Nephron (organoid): Measurements from ENCODE around the gene RRP9.

Source experiments
- H3K27ac Mint-ChIP-seq, 3 experiments: 2 replicates each; pipeline ENCODE4 v1.8.0; 2020; ENCODE audit warnings: mixed read lengths in 3 of 3, mild to moderate bottlenecking in 2 of 3, moderate library complexity in 1 of 3
- H3K27me3 Mint-ChIP-seq: 2 replicates; pipeline ENCODE4 v1.8.0; 2021; ENCODE audit warnings: low read depth, mild to moderate bottlenecking, moderate library complexity, mixed read lengths
- H3K36me3 Mint-ChIP-seq: 2 replicates; pipeline ENCODE4 v1.8.0; 2020; ENCODE audit warnings: low read depth, mixed read lengths
- H3K4me1 Mint-ChIP-seq: 2 replicates; pipeline ENCODE4 v1.8.0; 2020; ENCODE audit warnings: mixed read lengths
- H3K4me3 Mint-ChIP-seq, 3 experiments: 2 replicates each; pipeline ENCODE4 v1.8.0; 2020; ENCODE audit warnings: mild to moderate bottlenecking in 3 of 3, mixed read lengths in 3 of 3, moderate library complexity in 2 of 3
- H3K9me3 Mint-ChIP-seq: 2 replicates; pipeline ENCODE4 v1.8.0; 2020; ENCODE audit warnings: mixed read lengths
- TF ChIP-seq, protein P1 (sequence below), 3 experiments: fragments of 200-600 bp; sonication (generic); IDR thresholded peaks; one replicate each; pipeline ENCODE4 v1.5.0; 2021; ENCODE audit warnings: antibody characterized with exemption in 3 of 3; ENCODE audit not compliant: unreplicated experiment in 3 of 3

RRP9 gene

GRCh38 chr3:51960386-51960785, 18.7 kb upstream of the RRP9 start:
- H3K4me1 Mint-ChIP-seq, result peaks cover 37% of the 10 kb centered on the region
- TF ChIP-seq, protein P1, sequence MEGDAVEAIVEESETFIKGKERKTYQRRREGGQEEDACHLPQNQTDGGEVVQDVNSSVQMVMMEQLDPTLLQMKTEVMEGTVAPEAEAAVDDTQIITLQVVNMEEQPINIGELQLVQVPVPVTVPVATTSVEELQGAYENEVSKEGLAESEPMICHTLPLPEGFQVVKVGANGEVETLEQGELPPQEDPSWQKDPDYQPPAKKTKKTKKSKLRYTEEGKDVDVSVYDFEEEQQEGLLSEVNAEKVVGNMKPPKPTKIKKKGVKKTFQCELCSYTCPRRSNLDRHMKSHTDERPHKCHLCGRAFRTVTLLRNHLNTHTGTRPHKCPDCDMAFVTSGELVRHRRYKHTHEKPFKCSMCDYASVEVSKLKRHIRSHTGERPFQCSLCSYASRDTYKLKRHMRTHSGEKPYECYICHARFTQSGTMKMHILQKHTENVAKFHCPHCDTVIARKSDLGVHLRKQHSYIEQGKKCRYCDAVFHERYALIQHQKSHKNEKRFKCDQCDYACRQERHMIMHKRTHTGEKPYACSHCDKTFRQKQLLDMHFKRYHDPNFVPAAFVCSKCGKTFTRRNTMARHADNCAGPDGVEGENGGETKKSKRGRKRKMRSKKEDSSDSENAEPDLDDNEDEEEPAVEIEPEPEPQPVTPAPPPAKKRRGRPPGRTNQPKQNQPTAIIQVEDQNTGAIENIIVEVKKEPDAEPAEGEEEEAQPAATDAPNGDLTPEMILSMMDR (IDR thresholded peaks at IDR 0.05; ENCODE audit: unreplicated experiment in 3 of 3), result no peak
- no peak overlapping the region for H3K4me3 Mint-ChIP-seq

DNA sequence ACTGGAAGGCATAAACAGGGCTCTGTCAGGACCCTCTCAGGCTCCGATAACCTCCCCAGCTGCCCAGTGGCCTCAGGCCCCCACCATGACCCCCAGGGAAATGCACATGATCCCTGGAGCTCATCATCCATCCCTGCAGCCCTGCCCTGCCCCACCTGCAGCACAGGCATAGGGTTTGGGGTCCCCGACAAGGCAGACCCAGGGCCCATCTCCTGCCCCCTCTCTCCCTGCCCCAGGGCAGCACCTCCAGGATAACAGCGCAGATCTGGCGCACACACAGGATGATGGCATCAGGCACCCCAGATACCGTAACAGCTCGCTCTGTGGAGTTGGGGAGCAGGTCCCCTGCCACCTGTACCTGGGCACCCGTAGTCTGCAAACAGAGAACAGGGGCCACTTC, 17.9 kb upstream of the RRP9 start:
- TF ChIP-seq, protein P1 (IDR thresholded peaks at IDR 0.05; ENCODE audit: unreplicated experiment in 3 of 3), result no peak
- Mint-ChIP-seq H3K9me3 (no peaks in the 10 kb centered on the region), H3K4me3 (no peak overlapping the region), H3K27me3 (peaks cover 3% of the 10 kb centered on the region), H3K36me3 (peaks cover 10% of the 10 kb centered on the region), H3K4me1 (peaks cover 29% of the 10 kb centered on the region), H3K27ac (no peak overlapping the region)

More at GRCh38 chr3:51960386-51960785, 18.7 kb upstream of the RRP9 start:
- peaks cover 10% of the 10 kb centered on the region for H3K36me3 Mint-ChIP-seq
- no peak overlapping the region for H3K27ac Mint-ChIP-seq
- H3K27me3 Mint-ChIP-seq, result peaks cover 3% of the 10 kb centered on the region
- H3K9me3 Mint-ChIP-seq, result no peaks in the 10 kb centered on the region

DNA sequence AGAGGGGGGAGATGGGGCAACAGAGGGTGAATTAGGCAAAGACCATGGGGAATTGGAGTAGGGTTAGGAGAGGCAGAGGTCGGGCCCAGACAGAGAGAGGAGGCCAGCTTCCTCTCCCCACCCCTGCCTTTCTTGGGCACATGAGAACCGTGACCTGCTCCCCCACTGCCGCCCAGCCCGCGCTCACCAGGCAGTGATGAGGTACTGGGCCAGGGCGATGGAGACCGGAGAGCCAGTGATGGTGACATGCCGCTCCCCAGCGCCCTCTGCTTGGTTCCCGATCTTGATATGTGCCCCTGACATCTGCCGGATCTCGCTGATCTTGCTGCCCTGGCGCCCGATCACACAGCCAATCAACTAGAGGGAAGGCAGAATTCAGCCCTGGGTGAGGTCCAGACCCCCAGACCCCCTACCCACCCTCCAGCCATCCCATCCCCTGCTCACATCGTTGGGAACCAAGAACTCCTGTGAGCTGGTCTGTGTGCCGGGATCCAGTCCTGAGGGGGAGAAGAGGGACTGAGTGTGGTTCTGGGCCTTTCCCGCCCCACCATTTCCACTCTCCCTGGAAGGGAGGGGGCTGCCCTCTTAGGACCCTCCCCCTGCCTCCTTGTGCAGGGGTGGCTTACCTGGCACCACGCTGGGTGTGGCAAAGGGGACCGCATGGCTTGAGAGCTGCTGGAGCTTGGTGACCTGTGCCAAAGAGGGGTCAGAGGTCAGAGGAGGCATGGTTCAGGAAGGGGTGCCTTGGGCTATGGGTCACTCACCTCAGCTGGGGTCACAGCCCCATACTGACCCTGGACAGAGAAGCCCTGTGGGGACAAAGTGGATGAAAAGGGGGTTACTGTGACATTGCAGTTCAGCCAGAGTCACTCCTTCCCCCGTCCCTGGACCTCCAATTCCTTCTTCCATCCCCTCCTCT, 17.2 kb upstream of the RRP9 start:
- H3K9me3 Mint-ChIP-seq, result no peaks in the 10 kb centered on the region
- peaks cover 24% of the 10 kb centered on the region for H3K4me1 Mint-ChIP-seq
- no peak overlapping the region for H3K27ac Mint-ChIP-seq
- peaks cover 1% of the 10 kb centered on the region for H3K27me3 Mint-ChIP-seq
- H3K4me3 Mint-ChIP-seq, result no peak overlapping the region
- TF ChIP-seq, protein P1 (IDR thresholded peaks at IDR 0.05; ENCODE audit: unreplicated experiment in 3 of 3), result no peak
- H3K36me3 Mint-ChIP-seq, result peaks cover 10% of the 10 kb centered on the region

DNA sequence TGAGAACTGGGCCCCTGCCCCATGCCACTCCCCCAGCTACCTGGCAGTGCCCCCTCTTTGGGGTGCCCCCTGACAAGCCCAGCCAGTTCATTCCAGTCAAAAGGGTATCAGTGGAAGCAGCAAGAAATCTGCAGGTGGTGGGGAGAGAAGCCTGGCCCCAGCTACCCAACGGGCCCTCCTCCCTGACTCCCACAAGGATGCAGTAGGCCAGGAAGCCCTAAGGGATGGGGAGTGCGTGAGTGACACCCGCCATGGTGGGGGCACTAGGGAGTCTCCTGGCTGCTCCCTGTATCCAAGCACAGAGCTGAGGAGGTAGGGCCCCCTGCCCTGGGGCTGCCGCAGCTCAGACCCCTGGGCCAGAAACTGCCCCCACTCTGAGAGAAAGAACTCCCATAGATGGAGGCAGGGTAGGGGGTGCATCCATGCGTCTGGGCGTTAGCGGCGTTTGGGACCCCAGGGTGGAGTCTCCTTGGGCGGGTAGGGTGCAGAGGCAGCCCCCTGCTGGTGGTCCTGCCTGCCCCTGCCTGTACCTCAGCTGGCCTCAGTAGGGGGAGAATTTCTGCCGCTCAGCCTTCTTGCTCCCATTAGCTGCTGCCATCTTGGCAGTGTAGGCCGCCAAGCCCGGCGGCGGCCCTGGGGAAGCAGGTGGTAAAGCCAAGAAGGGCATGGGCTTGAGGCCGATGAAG, 16.0 kb upstream of the RRP9 start:
- TF ChIP-seq, protein P1 (IDR thresholded peaks at IDR 0.05; ENCODE audit: unreplicated experiment in 3 of 3), result no peak
- H3K27ac Mint-ChIP-seq, result no peak overlapping the region
- H3K4me3 Mint-ChIP-seq, result no peak overlapping the region
- peaks cover 10% of the 10 kb centered on the region for H3K36me3 Mint-ChIP-seq
- H3K9me3 Mint-ChIP-seq, result no peaks in the 10 kb centered on the region
- peaks cover 4% of the 10 kb centered on the region for H3K27me3 Mint-ChIP-seq
- H3K4me1 Mint-ChIP-seq, result peaks cover 26% of the 10 kb centered on the region

- H3K4me1 Mint-ChIP-seq, result peaks cover 12% of the 10 kb centered on the region
- peaks cover 8% of the 10 kb centered on the region for H3K27me3 Mint-ChIP-seq
- no peaks in the 10 kb centered on the region for H3K9me3 Mint-ChIP-seq
- peaks cover 9% of the 10 kb centered on the region for H3K36me3 Mint-ChIP-seq
- peak overlapping the region in 1 of 3 experiments; percentile 50 for H3K4me3 Mint-ChIP-seq
- TF ChIP-seq, protein P1 (IDR thresholded peaks at IDR 0.05; ENCODE audit: unreplicated experiment in 3 of 3), result peak; percentile 52 to 56 (median 53)
- H3K27ac Mint-ChIP-seq, result no peak overlapping the region
Observed at GRCh38 chr3:51955893-51956770, 14.4 kb upstream of the RRP9 start.
